Activated CD4-positive, alpha-beta T cell treated with anti-CD3 and anti-CD28 coated beads, Interleukin-2, amount 50 U/mL, for 24 hours (primary cell): ENCODE results near the gene SIK3.
"Not testable (repeated sequence)": the region's sequence is repeated elsewhere in the genome, so short reads cannot be mapped to it uniquely, and the experiment has no call there.

Experiments
- DNase-seq, 2 donors: peaks; one replicate each; pipeline ENCODE4 v3.0.0-alpha.2; 2020; ENCODE audit warnings: low read depth in 1 of 2, low spot score in 1 of 2

The SIK3 gene

DNA sequence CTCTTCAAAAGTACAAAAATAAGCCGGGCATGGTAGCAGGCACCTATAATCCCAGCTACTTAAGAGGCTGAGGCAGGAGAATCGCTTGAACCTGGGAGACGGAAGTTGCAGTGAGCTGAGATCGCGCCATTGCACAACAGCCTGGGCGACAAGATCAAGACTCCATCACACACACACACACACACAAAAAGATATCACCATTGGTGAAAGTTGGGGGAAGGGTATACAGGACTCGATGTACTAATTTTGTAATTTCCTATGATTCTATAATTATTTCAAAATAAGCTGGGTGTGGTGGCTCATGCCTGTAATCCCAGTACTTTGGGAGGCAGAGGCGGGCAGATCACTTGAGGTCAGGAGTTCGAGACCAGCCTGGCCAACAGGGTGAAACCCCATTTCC is 48.1 kb downstream of the SIK3 start:
- DNase-seq, result not testable (repeated sequence)

DNA sequence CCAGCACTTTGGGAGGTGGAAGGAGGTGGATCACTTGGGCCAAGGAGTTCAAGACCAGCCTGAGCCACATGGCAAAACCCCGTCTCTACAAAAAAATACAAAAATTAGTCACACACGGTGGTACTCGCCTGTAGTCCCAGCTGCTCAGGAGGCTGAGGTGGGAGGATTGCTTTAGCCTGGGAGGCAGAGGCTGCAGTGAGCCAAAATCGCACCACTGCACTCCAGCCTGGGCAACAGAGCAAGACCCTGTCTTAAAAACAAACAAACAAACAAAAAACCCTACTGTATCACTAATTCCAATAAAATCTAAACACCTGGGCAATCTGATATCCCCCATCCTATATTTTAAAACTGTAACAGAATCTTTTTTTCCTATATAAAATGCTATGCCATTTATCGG is 51.6 kb downstream of the SIK3 start:
- not testable (repeated sequence) for DNase-seq

- no peak for DNase-seq
These were observed 52.3 kb downstream of the SIK3 start for GRCh38 chr11:117045956-117046355.

- DNase-seq, result no peak
These were observed 53.0 kb downstream of the SIK3 start for GRCh38 chr11:117045196-117045595.

DNA sequence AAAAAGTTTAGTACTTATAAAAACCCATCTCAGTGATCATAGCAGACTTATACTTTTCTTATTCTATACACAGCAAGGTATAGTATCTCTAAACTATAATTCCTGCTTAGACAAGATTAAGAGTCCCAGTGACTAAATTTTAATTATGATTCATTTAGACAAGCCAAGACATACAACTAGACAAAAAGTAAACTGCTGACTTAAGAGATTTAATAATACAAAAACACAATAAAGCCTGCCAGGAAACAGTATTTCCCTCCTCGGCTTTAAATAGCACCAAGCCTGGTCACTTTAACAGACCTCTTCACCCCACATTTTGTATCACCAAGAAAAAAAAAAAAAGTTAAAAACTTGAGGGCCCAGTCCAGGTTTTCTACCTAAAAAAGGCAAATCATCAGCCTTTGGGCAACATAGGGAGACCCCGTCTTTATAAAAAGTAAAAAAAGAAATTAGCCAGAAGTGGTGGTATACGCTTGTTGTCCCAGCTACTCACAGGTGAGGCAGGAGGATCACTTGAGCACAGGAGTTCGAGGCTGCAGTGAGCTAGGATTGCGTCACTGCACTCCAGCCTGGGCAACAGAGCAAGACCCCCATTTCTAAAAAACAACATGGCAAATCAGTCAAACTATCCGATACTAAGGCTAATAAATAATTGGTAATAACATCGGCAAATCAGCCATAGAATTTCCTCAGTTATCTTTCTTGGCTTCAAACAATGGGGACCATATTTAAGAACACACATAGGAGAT is 53.8 kb downstream of the SIK3 start:
- no peak for DNase-seq

DNA sequence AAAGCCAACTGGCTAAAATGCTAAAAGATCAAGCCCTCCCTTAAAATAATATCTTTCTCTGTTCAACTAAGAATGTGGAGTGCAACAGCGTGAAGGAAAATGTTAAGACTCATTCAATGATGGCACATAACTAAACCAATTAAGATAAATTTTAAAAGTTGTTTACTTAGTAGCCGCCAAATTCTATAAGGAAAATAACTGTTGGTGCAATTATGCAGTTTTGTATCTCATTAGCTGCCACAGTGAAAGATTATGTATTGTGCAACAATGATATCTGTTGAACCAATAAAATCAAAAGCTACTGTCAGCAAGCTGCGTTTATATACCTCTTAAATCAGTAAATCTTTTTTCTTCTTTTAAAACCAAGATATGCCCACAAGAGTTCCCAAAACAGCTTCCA is 55.5 kb downstream of the SIK3 start:
- DNase-seq, result no peak

DNA sequence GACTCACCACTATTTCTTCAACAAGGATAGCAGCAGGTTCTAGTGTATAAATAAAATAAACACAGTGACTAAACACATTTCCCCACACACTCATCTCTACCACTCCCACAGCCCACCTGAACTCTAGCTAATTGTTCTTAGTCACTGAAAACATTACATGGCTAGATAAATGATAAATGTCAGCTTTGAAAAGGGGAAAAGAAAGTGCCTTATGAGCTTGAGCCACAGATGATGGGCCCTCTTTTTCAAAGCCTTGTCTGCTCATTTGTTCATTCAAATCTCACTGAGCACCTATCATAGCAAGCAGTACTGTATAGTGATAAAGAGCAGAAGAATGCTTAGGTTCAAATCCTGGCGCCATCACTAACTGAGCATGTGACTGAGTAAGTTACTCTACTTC is 58.3 kb downstream of the SIK3 start:
- no peak for DNase-seq

DNA sequence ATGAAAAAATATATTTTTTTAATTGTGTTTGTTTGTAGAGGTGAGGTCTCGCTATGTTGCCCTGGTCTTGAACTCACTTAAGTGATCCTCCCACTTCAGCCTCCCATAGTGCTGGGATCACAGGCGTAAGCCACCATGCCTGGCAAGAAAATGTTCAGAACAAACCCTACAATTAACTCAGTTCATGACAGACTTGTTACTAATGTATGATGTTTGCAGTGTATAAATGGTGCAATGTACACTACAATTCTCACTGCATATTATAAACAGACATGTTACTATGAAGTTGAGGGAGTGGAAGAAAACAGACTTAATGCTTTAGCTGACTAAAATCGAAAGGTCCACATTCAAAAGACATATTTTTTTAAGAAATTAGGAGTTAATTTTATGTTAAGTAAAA is 59.0 kb downstream of the SIK3 start:
- no peak for DNase-seq

DNA sequence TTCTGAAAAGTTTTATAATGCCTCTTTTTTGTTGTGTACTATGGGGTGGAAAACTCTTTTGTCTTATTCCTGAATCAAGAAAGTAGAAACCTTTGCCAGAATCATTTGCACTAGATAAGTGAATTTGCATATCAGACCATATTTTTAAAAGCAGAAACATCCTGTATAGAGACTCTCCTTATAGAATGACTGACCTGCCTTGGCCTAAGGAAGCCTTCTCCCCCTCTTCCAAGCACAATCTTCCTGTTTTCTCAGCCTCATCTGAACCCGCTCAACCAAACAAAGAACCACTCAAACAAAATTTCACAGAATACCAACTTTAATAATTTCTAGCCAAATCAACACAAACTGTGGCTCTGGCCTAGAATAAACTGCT is 60.3 kb downstream of the SIK3 start:
- DNase-seq, result no peak

DNA sequence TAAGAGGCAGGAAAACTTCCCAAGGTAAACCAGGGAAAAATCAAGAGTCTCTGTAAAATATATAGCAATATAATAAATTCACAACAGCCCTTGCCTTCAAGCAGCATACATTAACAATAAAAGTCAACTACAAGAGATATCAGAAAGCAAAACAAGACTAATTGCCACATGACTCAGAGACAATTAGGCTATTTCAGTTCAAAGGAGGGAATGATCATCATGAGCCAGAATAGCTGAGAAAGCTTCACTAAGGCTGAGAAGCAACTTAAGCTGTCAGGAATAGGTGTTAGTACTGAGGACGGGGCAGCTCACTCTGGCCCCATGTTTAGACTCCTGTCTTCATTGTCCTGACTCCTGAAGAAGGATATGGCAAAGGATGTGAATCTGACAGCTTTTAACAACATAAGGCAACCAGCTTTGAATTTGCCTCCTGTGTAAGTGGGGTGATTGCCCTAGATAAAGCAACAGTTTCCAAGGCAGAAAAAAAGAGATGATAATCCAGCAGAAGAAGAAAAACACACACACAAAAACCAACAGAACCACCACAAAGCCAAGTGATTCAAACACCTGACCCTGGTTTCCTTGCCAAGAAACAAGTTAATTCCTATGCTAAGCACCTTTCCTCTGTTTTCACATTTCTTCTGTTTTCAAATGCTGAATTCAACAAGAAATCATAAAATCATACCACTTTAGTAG is 60.8 kb downstream of the SIK3 start:
- DNase-seq, result no peak

GRCh38 chr11:117034901-117035300 is 63.3 kb downstream of the SIK3 start:
- DNase-seq, result no peak

DNA sequence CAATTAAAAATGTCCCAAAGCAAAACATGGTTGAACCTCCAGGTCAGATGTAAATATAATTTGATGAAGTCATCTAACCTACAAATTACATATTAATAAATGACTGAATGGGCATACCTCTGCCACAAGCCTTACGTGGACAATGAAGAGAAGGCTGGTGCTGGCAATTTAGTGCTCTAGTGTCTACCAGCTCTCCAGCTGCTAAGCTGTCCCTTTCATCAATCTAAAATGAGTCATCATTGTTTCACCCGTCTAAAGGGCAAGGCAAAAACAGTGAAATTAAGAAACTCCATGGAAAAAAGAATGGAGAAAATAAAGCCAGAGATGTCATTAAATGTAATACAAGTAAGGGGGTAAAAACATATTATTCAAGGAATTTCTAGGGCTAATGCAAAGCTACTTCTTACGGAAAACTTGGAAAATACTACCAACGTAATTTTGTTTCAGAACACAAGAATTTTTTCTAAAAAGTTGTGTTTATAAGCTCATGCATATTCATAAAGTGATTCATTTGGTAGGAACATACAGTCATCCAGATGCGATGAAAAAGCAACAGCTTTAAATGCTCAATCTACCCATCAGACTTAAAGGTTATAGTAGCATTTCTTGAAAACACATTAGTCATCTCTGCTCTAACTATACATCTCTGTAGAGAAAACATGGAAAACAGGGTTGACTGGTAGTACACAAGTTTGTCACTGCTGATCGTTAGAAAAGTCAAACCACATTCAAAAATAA is 71.5 kb downstream of the SIK3 start:
- no peak for DNase-seq

DNA sequence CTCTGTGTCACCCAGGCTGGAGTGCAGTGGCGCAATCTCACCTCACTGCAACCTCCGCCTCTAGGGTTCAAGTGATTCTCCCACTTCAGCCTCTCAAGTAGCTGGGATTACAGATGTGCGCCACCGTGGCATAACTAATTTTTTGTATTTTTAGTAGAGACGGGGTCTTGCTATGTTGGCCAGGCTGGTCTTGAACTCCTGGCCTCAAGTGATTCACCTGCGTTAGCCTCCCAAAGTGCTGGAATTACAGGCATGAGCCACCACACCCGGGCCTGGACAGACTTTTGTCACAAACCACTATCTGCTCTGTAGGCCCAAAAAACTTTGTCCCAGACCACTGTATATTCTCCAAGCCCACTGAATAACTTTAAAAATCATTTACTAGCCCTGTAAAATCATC is 74.5 kb downstream of the SIK3 start:
- not testable (repeated sequence) for DNase-seq

- DNase-seq, result no peak
These were observed 75.0 kb downstream of the SIK3 start for GRCh38 chr11:117023178-117023577.

- no peak for DNase-seq
These were observed 75.7 kb downstream of the SIK3 start for GRCh38 chr11:117022526-117022925.

DNA sequence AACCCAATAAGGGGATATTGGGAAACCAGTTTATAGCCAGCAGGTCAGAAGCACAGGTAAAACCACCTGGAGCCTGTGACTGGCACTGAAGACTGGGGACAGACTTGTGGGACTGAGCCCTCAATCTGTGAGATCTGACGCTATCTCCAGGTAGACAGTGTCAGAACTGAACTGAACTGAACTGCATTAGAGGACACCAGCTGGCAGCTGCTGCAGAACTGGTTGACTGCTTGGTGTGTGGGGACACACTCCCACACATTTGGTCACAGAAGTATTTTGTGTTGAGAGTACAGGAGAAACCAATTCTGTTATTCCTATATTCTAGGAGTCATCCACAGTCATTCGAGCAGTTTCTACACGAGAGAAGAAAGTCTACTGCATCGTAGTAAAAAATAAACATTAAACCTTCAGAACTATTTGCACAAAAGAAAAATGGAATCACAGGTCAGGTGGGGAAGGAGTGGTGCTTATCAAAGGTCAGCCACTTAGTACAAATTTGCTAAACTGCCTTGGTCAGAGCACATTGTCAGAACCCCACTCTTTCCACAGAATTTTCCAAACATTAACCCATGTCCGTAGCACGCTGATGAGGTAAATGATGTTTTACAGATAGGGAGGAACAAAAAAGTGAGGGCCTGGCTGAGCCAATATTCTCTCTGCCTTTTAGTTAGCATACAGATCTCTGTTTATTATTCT is 77.2 kb downstream of the SIK3 start:
- DNase-seq, result no peak

GRCh38 chr11:117020287-117020686 is 77.9 kb downstream of the SIK3 start:
- no peak for DNase-seq

GRCh38 chr11:117019871-117020270 is 78.4 kb downstream of the SIK3 start:
- no peak for DNase-seq

GRCh38 chr11:117017456-117017855 is 80.8 kb downstream of the SIK3 start:
- no peak for DNase-seq

DNA sequence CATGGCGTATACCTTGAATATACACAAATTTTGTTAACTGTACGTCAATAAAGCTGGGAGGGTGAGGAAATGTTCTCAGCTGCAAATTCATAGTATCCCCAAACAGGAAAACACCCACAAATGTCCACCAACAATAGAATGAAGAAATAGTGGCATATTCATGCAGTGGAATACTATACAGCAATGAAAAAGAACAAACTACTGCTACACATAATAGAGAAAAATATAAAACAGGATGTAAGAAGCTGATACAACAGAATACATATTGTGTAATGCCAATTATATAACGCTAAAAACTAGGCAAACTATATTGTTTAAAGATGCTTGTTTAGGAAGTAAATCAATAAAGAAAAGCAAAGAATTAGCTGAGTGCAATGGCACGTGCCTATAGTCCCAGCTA is 81.5 kb downstream of the SIK3 start:
- DNase-seq, result no peak

GRCh38 chr11:117016246-117016645 is 82.0 kb downstream of the SIK3 start:
- DNase-seq, result no peak

DNA sequence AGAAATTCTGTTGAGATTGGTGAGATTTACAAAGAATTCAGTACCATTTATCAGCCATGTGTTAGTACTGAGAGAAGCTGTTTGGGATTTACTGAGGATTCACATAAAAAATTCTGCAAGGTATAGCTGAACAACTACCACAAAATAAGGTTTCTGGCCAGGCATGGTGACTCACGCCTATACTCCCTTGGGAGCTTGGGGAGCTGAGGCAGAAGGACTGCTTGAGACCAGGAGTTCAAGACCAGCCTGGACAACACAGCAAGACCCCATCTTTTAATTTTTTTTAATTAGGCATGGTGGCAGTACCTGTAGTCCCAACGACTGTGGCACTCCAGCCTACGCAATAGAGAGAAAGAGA is 86.7 kb downstream of the SIK3 start:
- DNase-seq, result no peak
